ENCODE results near the gene CRMP1.

GRCh38 chr4:5899881-5900280 lies 7.0 kb upstream of the CRMP1 start:
- TF ChIP-seq, protein P1, sequence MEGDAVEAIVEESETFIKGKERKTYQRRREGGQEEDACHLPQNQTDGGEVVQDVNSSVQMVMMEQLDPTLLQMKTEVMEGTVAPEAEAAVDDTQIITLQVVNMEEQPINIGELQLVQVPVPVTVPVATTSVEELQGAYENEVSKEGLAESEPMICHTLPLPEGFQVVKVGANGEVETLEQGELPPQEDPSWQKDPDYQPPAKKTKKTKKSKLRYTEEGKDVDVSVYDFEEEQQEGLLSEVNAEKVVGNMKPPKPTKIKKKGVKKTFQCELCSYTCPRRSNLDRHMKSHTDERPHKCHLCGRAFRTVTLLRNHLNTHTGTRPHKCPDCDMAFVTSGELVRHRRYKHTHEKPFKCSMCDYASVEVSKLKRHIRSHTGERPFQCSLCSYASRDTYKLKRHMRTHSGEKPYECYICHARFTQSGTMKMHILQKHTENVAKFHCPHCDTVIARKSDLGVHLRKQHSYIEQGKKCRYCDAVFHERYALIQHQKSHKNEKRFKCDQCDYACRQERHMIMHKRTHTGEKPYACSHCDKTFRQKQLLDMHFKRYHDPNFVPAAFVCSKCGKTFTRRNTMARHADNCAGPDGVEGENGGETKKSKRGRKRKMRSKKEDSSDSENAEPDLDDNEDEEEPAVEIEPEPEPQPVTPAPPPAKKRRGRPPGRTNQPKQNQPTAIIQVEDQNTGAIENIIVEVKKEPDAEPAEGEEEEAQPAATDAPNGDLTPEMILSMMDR (IDR thresholded peaks at IDR 0.05), result no peak
- no peak for TF ChIP-seq EP300 (IDR thresholded peaks at IDR 0.05)
